IMR-90 (cell line): Measurements from ENCODE around the gene DOCK4. TPM values are rescaled to one million over a fixed set of nuclear protein-coding genes. Genes with fewer than 3 reads are reported as not detected.

Experiments
- ATAC-seq: fragments of 200-7000 bp; cut with Tn5 transposase; 2 replicates; pipeline ENCODE4 v1.9.1; 2020; ENCODE audit warnings: low read depth, mild to moderate bottlenecking, moderate library complexity
- BruUV-seq: library from RNA; stranded (reverse); fragments of 400-500 nt; replicated peaks from 2 replicates; lab custom pipeline; 2021; lab: Mats Ljungman, UMichigan
- CTCF ChIA-PET: fragments of 300-600 bp; formaldehyde crosslinking; extraction: SDS; loops from one replicate; lab custom pipeline; 2021; ENCODE audit warnings: antibody characterized with exemption; lab: Yijun Ruan, JAX
- POLR2A ChIA-PET: fragments of 300-600 bp; sonication (Branson Sonifier 250); formaldehyde crosslinking; loops from one replicate; lab custom pipeline; 2022; ENCODE audit warnings: antibody characterized with exemption; ENCODE audit not compliant: unreplicated experiment; lab: Charles Lee
- DNase-seq: peaks from one replicate; pipeline ENCODE4 v3.0.0; 2013
- H2AFZ ChIP-seq: replicated peaks from 2 replicates; pipeline ENCODE3; 2013; ENCODE audit warnings: low read length, mild to moderate bottlenecking; ENCODE audit not compliant: poor library complexity
- H2AK5ac ChIP-seq: 2 replicates; pipeline ENCODE4 v1.6.1; 2013; ENCODE audit warnings: low read depth, low read length, inconsistent platforms
- H2AK9ac ChIP-seq: replicated peaks from 2 replicates; pipeline ENCODE3; 2013; ENCODE audit warnings: mild to moderate bottlenecking, low read depth, low read length, moderate library complexity; ENCODE audit not compliant: poor library complexity
- H2BK120ac ChIP-seq: 2 replicates; pipeline ENCODE4 v1.6.1; 2013; ENCODE audit warnings: low read depth, low read length, inconsistent platforms
- H2BK15ac ChIP-seq: 3 replicates; pipeline ENCODE4 v1.6.1; 2013; ENCODE audit warnings: low read depth, low read length, inconsistent platforms
- H2BK20ac ChIP-seq: 2 replicates; pipeline ENCODE4 v1.6.1; 2013; ENCODE audit warnings: low read depth, mild to moderate bottlenecking, inconsistent platforms, low read length, moderate library complexity
- H2BK5ac ChIP-seq: 2 replicates; pipeline ENCODE4 v1.6.1; 2013; ENCODE audit warnings: mild to moderate bottlenecking, low read depth, low read length, inconsistent platforms; ENCODE audit not compliant: poor library complexity, severe bottlenecking
- H3K14ac ChIP-seq: replicated peaks from 2 replicates; pipeline ENCODE4 v1.6.1; 2013; ENCODE audit warnings: low read depth, low read length, inconsistent platforms
- H3K18ac ChIP-seq: 2 replicates; pipeline ENCODE4 v1.6.1; 2013; ENCODE audit warnings: low read depth, low read length, control low read depth
- H3K23ac ChIP-seq: 2 replicates; pipeline ENCODE4 v1.6.1; 2013; ENCODE audit warnings: low read depth, low read length, inconsistent platforms
- H3K27ac ChIP-seq: 2 replicates; pipeline ENCODE4 v1.5.1; 2013; ENCODE audit warnings: mild to moderate bottlenecking, control low read depth, low read length; ENCODE audit not compliant: insufficient read depth
- H3K27me3 ChIP-seq: 2 replicates; pipeline ENCODE4 v1.6.1; 2013; ENCODE audit warnings: low read length; ENCODE audit not compliant: control insufficient read depth, insufficient read depth
- H3K36me3 ChIP-seq: 2 replicates; pipeline ENCODE4 v1.6.1; 2013; ENCODE audit warnings: low read length, mixed read lengths; ENCODE audit not compliant: control insufficient read depth, insufficient read depth
- H3K4ac ChIP-seq: 2 replicates; pipeline ENCODE4 v1.6.1; 2013; ENCODE audit warnings: low read depth, low read length, inconsistent platforms
- H3K4me1 ChIP-seq: 2 replicates; pipeline ENCODE4 v1.6.1; 2013; ENCODE audit warnings: low read length, mixed read lengths; ENCODE audit not compliant: control insufficient read depth, insufficient read depth
- H3K4me2 ChIP-seq: 2 replicates; pipeline ENCODE4 v1.6.1; 2013; ENCODE audit warnings: low read depth, mild to moderate bottlenecking, control low read depth, low read length, moderate library complexity
- H3K4me3 ChIP-seq: 2 replicates; pipeline ENCODE4 v1.5.1; 2013; ENCODE audit warnings: low read depth, mild to moderate bottlenecking, control low read depth, low read length, moderate library complexity; ENCODE audit not compliant: insufficient read depth
- H3K56ac ChIP-seq: 2 replicates; pipeline ENCODE4 v1.6.1; 2013; ENCODE audit warnings: low read length, inconsistent platforms; ENCODE audit not compliant: insufficient read depth; ENCODE audit errors: extremely low read depth
- H3K79me1 ChIP-seq, 2 experiments: 2 replicates each; pipeline ENCODE4 v1.6.1; 2013; ENCODE audit warnings: low read length in 2 of 2, inconsistent platforms in 1 of 2, low read depth in 1 of 2
- H3K9ac ChIP-seq: 2 replicates; pipeline ENCODE4 v1.6.1; 2013; ENCODE audit warnings: low read depth, low read length, control low read depth
- H3K9me1 ChIP-seq: 2 replicates; pipeline ENCODE4 v1.6.1; 2013; ENCODE audit warnings: low read length, inconsistent platforms; ENCODE audit not compliant: insufficient read depth
- H3K9me3 ChIP-seq: 2 replicates; pipeline ENCODE4 v1.6.1; 2013; ENCODE audit warnings: low read length; ENCODE audit not compliant: control insufficient read depth, insufficient read depth
- H4K20me1 ChIP-seq: 2 replicates; pipeline ENCODE4 v1.6.1; 2013; ENCODE audit warnings: low read length, inconsistent platforms; ENCODE audit not compliant: insufficient read depth
- H4K5ac ChIP-seq: 2 replicates; pipeline ENCODE4 v1.6.1; 2013; ENCODE audit warnings: mild to moderate bottlenecking, low read depth, low read length, control low read depth
- H4K8ac ChIP-seq, 2 experiments: 2 replicates each; pipeline ENCODE4 v1.6.1; 2013; ENCODE audit warnings: low read depth in 2 of 2, low read length in 2 of 2, control low read depth in 1 of 2, inconsistent platforms in 1 of 2
- H4K91ac ChIP-seq: 2 replicates; pipeline ENCODE4 v1.6.1; 2013; ENCODE audit warnings: low read depth, low read length, inconsistent platforms; ENCODE audit not compliant: insufficient read depth
- BHLHE40 ChIP-seq: fragments of 150-350 bp; IDR thresholded peaks from 2 replicates; pipeline ENCODE4 v1.6.1; 2016; ENCODE audit warnings: mild to moderate bottlenecking, low read depth, low read length
- CEBPB ChIP-seq: IDR thresholded peaks from 2 replicates; pipeline ENCODE4 v1.6.1; 2012; ENCODE audit warnings: low read depth, low read length, improper control_type of control experiment
- CHD1 ChIP-seq: IDR thresholded peaks from 2 replicates; pipeline ENCODE4 v1.6.1; 2012; ENCODE audit warnings: low read depth, low read length, improper control_type of control experiment
- FOS ChIP-seq: fragments of 150-350 bp; IDR thresholded peaks from 2 replicates; pipeline ENCODE4 v1.6.1; 2016; ENCODE audit warnings: low read depth, low read length
- MAFK ChIP-seq: IDR thresholded peaks from 2 replicates; pipeline ENCODE4 v1.6.1; 2012; ENCODE audit warnings: low read depth, low read length, improper control_type of control experiment
- MAZ ChIP-seq: IDR thresholded peaks from 2 replicates; pipeline ENCODE4 v1.6.1; 2012; ENCODE audit warnings: low read depth, mild to moderate bottlenecking, low read length, improper control_type of control experiment, moderate library complexity, borderline replicate concordance
- MXI1 ChIP-seq: IDR thresholded peaks from 2 replicates; pipeline ENCODE4 v1.6.1; 2012; ENCODE audit warnings: low read depth, mild to moderate bottlenecking, low read length, moderate library complexity, borderline replicate concordance
- NFE2L2 ChIP-seq: fragments of 150-350 bp; IDR thresholded peaks from 2 replicates; pipeline ENCODE4 v1.6.1; 2016; ENCODE audit warnings: low read depth, mild to moderate bottlenecking, low read length
- POLR2A ChIP-seq: IDR thresholded peaks from 2 replicates; pipeline ENCODE4 v1.6.1; 2012; ENCODE audit warnings: mild to moderate bottlenecking, low read depth, low read length
- RAD21 ChIP-seq: IDR thresholded peaks from 2 replicates; pipeline ENCODE4 v1.6.1; 2012; ENCODE audit warnings: low read length, improper control_type of control experiment
- RCOR1 ChIP-seq: IDR thresholded peaks from 2 replicates; pipeline ENCODE4 v1.6.1; 2012; ENCODE audit warnings: mild to moderate bottlenecking, low read length, improper control_type of control experiment; ENCODE audit not compliant: insufficient replicate concordance
- RFX5 ChIP-seq: IDR thresholded peaks from 2 replicates; pipeline ENCODE4 v1.8.0; 2012; ENCODE audit warnings: low read depth, mild to moderate bottlenecking, low read length, moderate library complexity
- SMC3 ChIP-seq: fragments of 150-350 bp; IDR thresholded peaks from 2 replicates; pipeline ENCODE4 v1.6.1; 2016; ENCODE audit warnings: low read depth, mild to moderate bottlenecking, antibody characterized with exemption, low read length, moderate library complexity
- WGBS, 2 experiments: methylation state at CpG; one replicate each; pipeline versions ENCODE4 v1.1.5 to v1.1.7; 2013; ENCODE audit warnings: missing lambda C conversion rate in 2 of 2; ENCODE audit not compliant: insufficient read length in 1 of 2; ENCODE audit errors: extremely low coverage in 2 of 2; 5-methylcytosine and 5-hydroxymethylcytosine counted together
- dilution Hi-C: fragments of 300-500 bp; cut with HindIII; formaldehyde crosslinking; loops from one replicate; pipeline ENCODE4 v1.14.3; 2018; ENCODE audit warnings: low sequenced_read_pairs; ENCODE audit not compliant: unreplicated experiment
- in situ Hi-C: fragments of 300-500 bp; cut with MboI; formaldehyde crosslinking; loops from 3 replicates; pipeline ENCODE4 v1.14.3; 2019; ENCODE audit warnings: low sequenced_read_pairs, inconsistent platforms, mixed read lengths
- intact Hi-C: fragments of 100-400 bp; cut with micrococcal nuclease; formaldehyde crosslinking; loops from 2 replicates; pipeline ENCODE4 v1.10.0; 2022
- polyA plus RNA-seq, 3 experiments: library from polyadenylated mRNA; depleted of rRNA; stranded (reverse); fragments of >200 nt; gene quantifications; 2 replicates each; pipeline ENCODE4 v1.2.3, GENCODE V29; 2012; ENCODE audit warnings: low replicate concordance in 1 of 3
- total RNA-seq: library from RNA; depleted of rRNA; stranded (reverse); fragments of >200 nt; gene quantifications from 2 replicates; pipeline ENCODE4 v1.2.3, GENCODE V29; 2012
- TF ChIP-seq, protein P1 (sequence below): fragments of 150-350 bp; IDR thresholded peaks from 2 replicates; pipeline ENCODE4 v1.6.1; 2017; ENCODE audit warnings: mild to moderate bottlenecking, antibody characterized with exemption, low read length, low read depth
- TF ChIP-seq, protein P2 (sequence below): fragments of 150-350 bp; IDR thresholded peaks from 2 replicates; pipeline ENCODE4 v1.6.1; 2016; ENCODE audit warnings: low read depth, mild to moderate bottlenecking, low read length, moderate library complexity, borderline replicate concordance
- TF ChIP-seq, protein P3 (sequence below): conservative IDR thresholded peaks from 2 replicates; pipeline ENCODE4 v1.5.1; 2012; ENCODE audit warnings: mild to moderate bottlenecking, low read depth, low read length, improper control_type of control experiment

DOCK4 gene
- total and polyA plus RNA-seq, 2 of the 4 experiments (the other 2 are of a cell fraction): 4.4 to 12.2 TPM

DNA sequence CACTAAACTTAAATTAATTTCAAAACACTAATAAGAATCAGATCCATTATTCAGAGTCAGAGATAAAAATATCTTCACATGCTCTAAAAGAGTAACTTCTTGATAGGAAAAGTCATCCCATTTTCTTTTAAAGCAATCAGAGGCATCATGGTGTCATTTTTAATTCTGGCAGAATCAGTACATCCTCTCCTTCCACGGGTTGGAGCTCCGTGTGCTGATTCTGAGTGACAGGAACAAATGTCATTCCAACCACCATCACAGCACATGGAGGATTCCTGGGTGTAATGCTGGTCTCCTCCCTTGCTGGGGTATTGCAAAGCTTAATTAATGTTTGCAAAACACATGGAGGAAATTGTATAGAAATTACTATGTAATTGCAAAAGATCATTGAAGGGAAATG is 529.4 kb downstream of the DOCK4 start:
- BruUV-seq: no TSS peak
- intact Hi-C loops (no loop called here), in situ Hi-C loops (no loop called here), dilution Hi-C loops (no loop called here)
- no CpG with 5 or more reads among the region's 2 CpGs for WGBS, 2 experiments
- TF ChIP-seq POLR2A (no peak), BHLHE40 (no peak), NFE2L2 (no peak), MAZ (no peak), SMC3 (no peak), RFX5 (no peak), FOS (no peak), RCOR1 (no peak), MAFK (no peak), CEBPB (no peak), CHD1 (no peak), RAD21 (no peak), MXI1 (no peak)
- TF ChIP-seq, protein P1, sequence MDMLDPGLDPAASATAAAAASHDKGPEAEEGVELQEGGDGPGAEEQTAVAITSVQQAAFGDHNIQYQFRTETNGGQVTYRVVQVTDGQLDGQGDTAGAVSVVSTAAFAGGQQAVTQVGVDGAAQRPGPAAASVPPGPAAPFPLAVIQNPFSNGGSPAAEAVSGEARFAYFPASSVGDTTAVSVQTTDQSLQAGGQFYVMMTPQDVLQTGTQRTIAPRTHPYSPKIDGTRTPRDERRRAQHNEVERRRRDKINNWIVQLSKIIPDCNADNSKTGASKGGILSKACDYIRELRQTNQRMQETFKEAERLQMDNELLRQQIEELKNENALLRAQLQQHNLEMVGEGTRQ: no peak
- TF ChIP-seq, protein P2, sequence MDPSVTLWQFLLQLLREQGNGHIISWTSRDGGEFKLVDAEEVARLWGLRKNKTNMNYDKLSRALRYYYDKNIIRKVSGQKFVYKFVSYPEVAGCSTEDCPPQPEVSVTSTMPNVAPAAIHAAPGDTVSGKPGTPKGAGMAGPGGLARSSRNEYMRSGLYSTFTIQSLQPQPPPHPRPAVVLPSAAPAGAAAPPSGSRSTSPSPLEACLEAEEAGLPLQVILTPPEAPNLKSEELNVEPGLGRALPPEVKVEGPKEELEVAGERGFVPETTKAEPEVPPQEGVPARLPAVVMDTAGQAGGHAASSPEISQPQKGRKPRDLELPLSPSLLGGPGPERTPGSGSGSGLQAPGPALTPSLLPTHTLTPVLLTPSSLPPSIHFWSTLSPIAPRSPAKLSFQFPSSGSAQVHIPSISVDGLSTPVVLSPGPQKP: no peak
- TF ChIP-seq, protein P3, sequence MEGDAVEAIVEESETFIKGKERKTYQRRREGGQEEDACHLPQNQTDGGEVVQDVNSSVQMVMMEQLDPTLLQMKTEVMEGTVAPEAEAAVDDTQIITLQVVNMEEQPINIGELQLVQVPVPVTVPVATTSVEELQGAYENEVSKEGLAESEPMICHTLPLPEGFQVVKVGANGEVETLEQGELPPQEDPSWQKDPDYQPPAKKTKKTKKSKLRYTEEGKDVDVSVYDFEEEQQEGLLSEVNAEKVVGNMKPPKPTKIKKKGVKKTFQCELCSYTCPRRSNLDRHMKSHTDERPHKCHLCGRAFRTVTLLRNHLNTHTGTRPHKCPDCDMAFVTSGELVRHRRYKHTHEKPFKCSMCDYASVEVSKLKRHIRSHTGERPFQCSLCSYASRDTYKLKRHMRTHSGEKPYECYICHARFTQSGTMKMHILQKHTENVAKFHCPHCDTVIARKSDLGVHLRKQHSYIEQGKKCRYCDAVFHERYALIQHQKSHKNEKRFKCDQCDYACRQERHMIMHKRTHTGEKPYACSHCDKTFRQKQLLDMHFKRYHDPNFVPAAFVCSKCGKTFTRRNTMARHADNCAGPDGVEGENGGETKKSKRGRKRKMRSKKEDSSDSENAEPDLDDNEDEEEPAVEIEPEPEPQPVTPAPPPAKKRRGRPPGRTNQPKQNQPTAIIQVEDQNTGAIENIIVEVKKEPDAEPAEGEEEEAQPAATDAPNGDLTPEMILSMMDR: no peak
- Histone ChIP-seq H3K4me1 (peaks cover 1% of the 10 kb centered on the region; the same call in 1 of the 2 replicates), H3K36me3 (no peaks in the 10 kb centered on the region), H3K23ac (no peak overlapping the region), H3K14ac (no peak overlapping the region), H3K4ac (no peak overlapping the region), H2AK5ac (no peak overlapping the region), H4K91ac (no peak overlapping the region), H3K79me1 (no peaks in the 10 kb centered on the region), H3K18ac (no peak overlapping the region), H3K9ac (no peak overlapping the region), H4K20me1 (no peaks in the 10 kb centered on the region), H3K9me1 (no peaks in the 10 kb centered on the region), H3K4me3 (no peak overlapping the region), H3K27ac (no peak overlapping the region), H2BK120ac (no peak overlapping the region), H3K9me3 (no peaks in the 10 kb centered on the region), H4K8ac (no peak overlapping the region), H2AK9ac (no peak overlapping the region), H2BK20ac (no peak overlapping the region), H4K5ac (no peak overlapping the region), H3K56ac (no peak overlapping the region), H2BK5ac (no peak overlapping the region), H3K27me3 (no peaks in the 10 kb centered on the region), H3K4me2 (no peak overlapping the region), H2BK15ac (no peak overlapping the region), H2AFZ (no peak overlapping the region)
- no peak for ATAC-seq
- no peak for DNase-seq
- POLR2A ChIA-PET: no interaction called here
- CTCF ChIA-PET: interaction anchor here (0.6 kb wide), 1 partner anchor 10 kb away, joined by 6 read pairs; no protein-coding TSS in a partner anchor
